DMS79 (cell line): ENCODE measurements around the gene TMEM185B.
A peak's percentile ranks its signal among the peaks of the same experiment; 100 is the strongest.
"Not testable (repeated sequence)": the region's sequence is repeated elsewhere in the genome, so short reads cannot be mapped to it uniquely, and the experiment has no call there.

Experiments used
- DNase-seq: peaks from one replicate; lab custom pipeline; 2025; lab: John Stamatoyannopoulos, UW

Gene TMEM185B

DNA sequence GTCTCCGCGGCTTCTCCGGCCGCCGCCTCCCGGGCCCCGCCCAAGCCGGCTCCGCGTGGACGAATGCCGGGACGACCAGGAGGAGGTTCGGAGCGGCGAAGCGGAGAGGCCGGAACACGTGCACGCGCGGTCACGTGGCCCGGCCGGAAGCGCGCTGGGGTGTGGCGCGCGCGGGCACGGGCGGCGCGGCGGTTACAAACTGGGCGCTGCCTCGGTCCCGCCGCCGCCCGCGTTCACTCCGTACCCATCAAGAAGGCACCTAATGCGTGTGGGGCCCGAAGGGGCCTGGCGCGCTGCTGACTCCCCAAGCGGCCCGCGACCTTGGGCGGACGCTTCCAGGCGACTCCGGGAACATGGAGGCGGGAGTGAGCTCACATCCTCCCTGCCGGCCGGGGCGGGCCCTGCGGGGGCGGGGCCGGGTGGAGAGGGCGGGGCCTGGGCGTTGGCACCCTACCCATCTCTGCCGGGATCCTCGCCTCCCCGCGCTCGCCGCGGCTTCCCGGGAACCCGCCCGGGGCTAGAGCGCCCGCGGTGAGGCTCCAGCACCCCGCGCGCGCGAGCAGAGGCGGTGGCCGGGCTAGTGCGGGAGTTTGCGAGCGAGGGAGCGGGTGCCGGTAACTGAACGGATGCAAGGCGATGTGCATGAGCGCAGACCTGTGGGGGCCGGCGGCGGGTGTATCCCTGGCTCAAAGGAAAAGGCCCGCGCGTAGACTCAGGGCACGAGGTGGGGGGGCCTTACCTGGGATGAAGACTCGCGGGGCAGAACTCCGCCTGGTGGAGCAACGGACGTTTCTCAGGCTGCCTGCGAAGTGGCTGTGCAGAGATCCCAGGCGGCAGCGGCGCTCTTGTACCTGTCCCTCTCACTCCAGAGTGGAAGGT is at the start of gene TMEM185B:
TSS of gene TMEM185B (minus strand) at position 367 of the 879 bp plus-strand sequence. CDS start 424 bp downstream, outside the sequence.
- peak; percentile 57 for DNase-seq

DNA sequence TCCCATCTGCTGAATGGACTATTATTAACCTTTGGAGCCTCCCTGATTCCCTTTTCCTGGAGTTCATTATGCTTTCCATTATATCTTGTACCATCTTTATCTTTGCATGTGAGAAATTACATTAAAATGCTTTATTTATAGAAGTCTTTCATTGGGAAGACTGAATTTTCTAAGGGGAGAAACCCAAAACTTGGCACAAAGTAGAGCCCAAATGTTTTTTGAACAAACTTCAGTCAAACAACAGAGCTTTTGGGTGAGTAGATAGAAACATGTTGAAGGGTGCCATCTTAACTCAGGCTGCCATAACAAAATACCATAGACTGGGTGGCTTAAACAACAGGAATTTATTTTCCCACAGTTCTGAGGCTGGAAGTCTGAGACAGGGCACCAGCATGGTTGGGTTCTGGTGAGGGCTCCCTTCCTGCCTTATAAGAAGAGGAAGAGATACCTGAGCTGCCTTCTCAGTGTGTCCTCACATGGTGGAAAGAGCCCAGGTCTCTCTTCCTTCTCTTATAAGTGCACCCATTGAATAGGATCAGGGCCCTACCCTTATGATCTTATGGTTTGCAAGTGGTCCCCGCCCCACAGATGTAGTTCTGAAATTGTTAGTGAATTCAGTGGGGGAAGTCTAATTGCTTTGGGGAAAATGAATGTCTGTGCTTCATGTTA is 48.6 kb upstream of the TMEM185B start:
- no peak for DNase-seq

- no peak for DNase-seq
These were observed 46.6 kb upstream of the TMEM185B start for GRCh38 chr2:120269816-120270215.

DNA sequence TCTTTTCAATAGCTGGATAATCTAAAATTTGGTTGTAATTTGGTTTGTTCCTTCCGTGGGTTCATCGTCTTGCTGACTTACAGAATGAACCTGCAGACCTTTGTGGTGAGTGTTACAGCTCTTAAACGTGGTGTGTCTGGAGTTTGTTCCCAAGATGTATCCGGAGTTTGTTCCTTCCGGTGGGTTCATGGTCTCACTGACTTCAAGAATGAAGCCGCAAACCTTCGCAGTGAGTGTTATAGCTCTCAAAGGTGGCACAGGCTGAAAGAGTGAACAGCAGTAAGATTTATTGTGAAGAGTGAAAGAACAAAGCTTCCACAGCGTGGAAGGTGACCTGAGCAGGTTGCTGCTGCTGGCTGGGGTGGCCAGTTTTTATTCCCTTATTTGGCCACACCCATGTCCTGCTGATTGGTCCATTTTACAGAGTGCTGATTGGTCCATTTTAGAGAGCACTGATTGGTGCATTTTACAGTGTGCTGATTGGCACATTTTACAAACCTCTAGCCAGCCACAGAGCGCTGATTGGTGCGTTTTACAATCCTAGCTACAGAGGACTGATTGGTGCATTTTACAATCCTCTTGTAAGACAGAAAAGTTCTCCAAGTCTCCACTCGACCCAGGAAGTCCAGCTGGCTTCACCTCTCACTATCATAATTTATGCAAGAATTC is 46.0 kb upstream of the TMEM185B start:
- DNase-seq: no peak

DNA sequence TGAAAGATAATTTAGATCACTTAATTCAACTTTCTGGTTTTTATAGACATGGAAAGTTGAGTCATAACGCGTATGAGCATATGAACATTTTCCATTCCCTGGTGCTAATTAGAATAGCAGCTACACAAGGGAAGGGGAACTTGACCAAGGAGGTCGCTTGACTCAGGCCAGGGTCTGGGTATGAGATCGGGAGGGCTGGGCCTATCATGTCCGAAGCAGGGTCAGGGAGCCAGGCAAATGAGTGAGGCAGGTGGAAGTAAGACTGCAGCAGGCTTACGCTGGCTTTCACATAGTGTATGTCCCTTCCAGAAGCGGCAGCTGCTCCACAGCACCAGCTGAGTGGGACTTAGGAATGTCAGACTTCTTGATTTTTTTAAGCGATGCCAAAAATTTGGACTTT is 44.1 kb upstream of the TMEM185B start:
- no peak for DNase-seq

GRCh38 chr2:120265006-120265405 is 41.8 kb upstream of the TMEM185B start:
- no peak for DNase-seq

- no peak for DNase-seq
These were observed 39.7 kb upstream of the TMEM185B start for GRCh38 chr2:120262761-120263428.

GRCh38 chr2:120262150-120262549 is 39.0 kb upstream of the TMEM185B start:
- DNase-seq: no peak

GRCh38 chr2:120261387-120262006 is 38.3 kb upstream of the TMEM185B start:
- no peak for DNase-seq

- DNase-seq: no peak
These were observed 37.5 kb upstream of the TMEM185B start for GRCh38 chr2:120260736-120261135.

DNA sequence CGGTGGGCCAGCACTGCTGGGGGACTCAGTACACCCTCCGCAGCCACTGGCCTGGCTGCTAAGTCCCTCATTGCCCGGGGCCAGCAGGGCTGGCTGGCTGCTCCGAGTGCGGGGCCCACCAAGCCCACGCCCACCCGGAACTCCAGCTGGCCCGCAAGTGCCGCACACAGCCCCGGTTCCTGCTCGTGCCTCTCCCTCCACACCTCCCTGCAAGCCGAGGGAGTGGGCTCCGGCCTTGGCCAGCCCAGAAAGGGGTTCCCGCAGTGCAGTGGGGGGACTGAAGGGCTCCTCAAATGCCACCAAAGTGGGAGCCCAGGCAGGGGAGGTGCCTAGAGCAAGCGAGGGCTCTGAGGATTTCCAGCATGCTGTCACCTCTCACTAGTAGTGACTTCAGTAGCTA is 36.7 kb upstream of the TMEM185B start:
- not testable (repeated sequence) for DNase-seq

DNA sequence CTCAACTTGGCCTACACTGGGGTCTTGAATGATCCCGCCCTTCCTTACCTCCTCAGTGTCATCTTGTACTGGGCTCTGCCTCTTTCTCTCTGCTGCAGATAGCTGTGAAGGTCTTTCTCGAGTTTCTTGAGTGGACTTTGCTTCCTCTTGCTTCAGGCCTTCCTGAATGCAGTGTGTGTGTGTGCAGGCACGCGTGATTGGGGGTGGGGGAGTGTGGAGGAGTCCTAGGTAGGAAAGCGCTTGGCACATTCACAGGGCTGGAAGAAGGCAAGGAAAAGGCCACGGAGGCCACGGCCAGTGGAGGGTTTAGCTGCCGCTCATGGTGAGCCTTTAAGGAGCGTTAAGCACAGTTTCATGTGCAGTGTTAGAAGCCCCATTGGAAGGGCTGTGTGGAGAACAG is 35.0 kb upstream of the TMEM185B start:
- DNase-seq: no peak

DNA sequence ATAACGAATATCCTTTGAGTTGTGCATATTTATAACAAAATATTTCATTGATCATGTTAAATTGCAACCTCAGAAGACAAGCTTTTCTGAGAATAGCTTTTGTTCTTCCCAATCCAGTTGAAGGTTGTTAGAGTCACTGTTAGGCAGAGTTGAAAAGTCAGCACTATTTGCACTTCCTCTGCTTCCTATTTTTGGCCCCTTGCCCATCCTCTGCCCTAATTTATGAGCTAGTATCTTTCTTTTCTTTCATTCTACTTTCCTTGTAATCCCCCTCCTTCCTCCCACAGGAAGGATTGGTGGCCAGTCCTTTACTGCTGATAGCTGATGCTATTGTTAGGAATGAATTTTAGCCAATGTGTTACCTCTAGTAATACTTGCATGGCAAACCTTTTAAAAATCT is 34.3 kb upstream of the TMEM185B start:
- DNase-seq: no peak

DNA sequence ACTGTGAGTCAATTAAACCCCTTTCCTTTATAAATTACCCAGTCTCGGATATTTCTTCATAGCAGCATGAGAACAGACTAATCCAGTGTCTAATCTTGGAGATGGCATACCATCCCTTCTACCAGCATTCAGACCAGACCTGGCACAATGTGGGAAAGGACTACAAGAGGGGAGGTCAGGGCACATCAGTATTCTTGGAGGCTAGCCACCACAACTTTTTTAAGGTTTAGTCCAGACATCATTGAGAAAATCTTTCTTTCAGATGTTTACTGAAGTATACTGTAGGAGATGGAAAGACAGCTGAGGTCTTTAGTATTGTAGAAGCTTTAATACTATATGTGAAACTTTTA is 33.4 kb upstream of the TMEM185B start:
- no peak for DNase-seq

DNA sequence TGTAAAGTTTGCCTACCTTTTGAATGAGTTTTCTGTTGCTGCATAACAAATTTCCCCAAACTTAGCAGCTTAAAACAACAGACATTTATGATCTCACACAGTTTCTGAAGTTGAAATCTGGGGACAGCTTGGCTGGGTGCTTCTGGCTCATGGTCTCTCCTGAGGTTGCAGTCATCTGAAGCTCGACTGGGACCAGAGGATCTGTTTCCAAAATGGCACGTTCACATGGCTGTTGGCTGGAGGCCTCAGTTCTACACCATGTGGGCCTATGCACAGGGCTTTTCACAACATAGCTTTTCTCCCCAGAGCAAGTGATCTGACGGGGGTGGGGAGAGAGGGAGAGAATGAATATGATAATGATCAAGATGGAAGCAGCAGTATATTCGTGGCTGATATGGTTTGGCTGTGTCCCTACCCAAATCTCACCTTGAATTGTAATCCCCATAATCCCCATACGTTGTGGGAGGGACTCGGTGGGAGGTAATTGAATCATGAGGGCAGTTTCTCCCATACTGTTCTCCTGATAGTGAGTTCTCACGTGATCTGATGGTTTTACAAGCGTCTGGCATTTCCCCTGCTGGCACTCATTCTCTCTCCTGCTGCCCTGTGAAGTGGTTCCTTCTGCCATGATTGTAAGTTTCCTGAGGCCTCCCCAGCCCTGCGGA is 32.9 kb upstream of the TMEM185B start:
- no peak for DNase-seq

- no peak for DNase-seq
These were observed 31.9 kb upstream of the TMEM185B start for GRCh38 chr2:120255071-120255470.

DNA sequence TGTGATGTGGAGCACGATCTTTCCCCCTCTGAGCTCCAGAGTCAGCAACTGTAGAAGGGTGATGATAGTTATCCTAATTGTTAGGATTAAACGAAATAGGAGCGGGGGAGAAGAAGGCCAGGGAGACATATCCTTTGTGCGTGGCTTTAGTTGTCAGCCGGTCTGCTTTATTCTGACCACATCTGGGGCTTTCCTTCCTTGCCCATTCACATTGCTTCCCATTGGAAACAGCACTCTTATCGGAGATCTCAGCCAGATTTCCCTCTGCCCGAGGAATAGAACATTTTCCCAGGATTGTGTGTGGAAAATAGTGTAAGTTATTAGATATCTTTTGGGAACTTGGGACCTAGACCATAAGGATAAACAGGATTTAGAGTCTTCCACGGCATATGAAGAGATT is 31.0 kb upstream of the TMEM185B start:
- no peak for DNase-seq

DNA sequence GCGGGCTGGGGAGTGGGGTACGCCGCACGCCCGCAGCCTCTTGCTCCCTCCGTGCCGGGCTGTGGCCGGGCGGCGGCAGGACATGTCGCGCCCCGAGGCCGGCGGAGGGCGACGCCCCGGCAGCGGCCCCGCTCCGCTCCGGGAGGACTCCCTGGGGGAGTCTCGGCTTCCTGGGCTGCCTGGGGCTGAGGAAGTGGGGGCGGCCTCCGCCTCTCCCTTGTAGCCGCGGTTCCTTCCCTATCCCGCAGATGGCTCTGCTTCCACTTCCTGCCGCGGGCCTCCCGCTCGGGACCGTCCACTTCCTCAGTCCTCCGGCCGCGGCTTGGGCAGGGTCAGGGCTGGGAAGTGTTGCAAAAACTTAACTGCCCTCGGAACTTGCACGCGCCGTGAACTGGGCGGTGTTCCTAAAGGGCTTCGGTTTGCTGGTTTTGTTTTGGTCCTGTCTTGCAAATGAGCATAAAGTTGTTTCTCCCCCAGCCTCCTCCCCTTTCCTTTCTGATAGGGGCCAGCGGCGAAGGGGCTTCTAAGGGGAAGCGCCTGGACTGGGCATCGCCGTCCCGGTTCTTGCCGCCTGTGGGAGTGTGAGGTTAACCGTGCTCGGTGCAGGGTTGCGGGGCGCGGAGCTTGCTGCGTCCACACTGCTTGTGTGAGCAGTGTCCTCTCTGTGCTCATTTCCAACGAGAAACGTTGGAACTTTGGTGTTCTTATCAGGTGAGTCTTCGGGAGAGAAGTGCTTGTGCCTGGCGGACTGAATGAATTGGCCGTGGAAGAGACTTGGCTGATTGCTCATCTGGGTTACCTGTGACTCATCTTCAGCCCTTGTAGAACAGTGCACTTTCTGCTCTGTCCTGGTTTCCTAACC is 30.1 kb upstream of the TMEM185B start:
- peak; percentile 32 for DNase-seq

DNA sequence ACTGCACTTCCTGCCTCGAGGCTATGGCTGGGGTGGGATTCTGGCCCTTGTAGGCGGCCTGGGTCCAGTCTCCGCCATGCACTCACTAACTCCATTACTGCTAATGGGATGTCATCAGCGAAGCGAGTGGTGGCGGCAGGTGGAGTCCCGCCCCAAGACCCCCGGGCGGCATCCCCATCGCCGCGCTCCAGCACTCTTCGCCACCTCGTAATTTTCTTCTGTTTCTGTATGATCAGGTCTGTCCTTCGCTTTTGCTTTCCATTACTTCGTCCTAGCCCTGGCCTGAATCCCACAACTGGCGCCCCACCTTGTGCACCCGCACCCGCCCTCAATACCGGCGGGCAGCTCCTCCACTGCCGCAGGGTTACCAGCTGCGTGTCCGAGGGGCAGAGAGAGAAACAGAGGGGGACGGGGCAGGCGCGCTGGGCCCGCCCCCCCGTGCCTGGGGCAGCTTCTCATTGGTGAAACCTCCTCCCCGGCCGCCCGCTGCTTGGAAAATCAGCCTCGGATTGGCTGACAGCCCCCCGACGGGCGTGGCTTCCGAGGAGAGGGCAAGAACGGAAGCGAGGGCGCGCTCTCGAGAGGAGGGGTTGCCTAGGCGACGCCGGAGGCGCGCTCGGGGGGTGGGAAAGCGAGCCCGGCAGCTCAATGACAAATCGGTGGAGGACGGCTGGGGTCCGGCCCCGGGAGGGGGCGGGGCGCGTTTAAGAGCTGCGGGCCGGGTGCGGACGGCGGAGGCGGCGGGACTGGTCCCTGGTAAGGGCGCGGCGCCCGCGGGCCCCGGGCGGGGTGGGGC is 29.2 kb upstream of the TMEM185B start, which contains the start of gene RALB:
TSS of gene RALB (plus strand) at position 628 of the 796 bp plus-strand sequence. CDS start 25,813 bp downstream, outside the sequence.
- peak; percentile 97 for DNase-seq
